ENCODE data around the gene GPRC5B.

GPRC5B gene

DNA sequence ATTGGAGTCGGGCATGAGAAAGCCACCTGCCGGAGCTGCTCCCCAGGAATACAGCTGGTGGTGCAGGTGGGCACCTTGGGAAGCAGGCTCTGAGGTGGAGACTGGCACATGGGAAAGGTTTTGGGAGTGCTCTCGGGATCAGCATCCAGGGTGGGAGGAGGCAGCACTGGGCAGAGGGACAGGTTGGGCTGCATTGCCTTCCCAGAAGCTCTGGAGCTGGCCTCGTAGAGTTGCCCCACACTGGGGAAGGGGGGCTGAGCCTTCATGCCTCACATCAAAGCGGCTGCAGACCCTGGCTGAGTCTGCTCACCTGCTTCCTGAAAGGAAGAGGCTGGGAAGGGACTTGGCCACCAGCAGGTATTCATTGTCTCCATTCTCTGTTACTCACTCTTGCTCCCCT is 13.5 kb upstream of the GPRC5B start:
- no peak for DNase-seq

- DNase-seq, result no peak
These were observed 12.3 kb upstream of the GPRC5B start for GRCh38 chr16:19896951-19897350.

DNA sequence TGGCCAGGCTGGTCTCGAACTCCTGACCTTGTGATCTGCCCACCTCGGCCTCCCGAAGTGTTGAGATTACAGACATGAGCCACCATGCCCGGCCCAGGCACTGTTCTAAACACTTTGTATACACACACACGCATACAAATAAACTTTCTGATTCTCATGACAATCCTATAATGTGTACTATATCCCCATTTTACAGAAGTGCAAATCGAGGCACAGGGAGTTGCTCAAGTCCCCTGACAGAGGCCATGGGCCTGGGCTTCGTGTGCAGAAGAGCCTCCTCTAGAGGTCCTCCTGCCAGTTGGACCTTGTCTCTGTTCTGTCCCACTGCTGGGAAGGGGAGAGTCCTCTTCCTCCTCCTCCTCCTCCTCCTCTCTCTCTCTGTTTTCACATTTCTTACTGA is 9.9 kb upstream of the GPRC5B start:
- DNase-seq, result no peak

DNA sequence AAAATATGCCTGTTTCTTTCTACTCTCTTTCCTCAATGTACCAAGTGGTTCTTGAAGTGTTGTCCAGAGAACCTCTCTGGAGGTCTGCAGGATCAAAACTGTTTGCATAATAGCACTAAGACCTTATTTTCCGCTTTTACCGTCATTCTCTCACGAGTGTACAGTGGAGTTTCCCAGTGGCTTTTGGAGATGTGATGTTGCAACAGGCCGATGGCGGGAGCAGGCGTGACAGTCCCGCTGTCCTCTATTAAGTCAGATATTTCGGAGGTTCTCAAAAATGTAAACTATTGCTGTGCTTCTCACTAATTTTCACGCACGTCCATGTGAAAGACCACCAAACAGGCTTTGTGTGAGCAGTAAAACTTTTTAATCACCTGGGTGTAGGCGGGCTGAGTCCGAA is 8.3 kb upstream of the GPRC5B start:
- DNase-seq, result no peak

GRCh38 chr16:19890901-19891300 is 6.3 kb upstream of the GPRC5B start:
- no peak for DNase-seq

DNA sequence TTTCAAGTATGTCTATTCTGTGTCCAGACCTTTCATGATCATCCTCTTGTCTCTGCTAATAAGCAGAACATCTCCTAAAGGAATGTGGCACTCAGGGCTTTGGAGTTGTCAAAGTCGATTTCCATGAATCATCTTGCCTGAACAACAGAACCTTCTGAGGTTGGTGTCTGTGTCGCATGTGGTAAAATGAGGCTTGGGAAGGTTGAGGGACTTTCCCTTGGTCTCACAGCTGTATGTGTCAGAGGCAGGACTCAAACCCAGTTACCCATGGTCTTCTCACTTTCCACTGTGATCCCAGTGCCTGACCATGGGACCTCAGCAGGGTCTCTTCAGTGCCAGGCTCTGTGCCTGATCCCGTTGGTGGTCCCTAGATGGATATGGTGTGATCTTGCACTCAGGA is 4.2 kb upstream of the GPRC5B start:
- no peak for DNase-seq

DNA sequence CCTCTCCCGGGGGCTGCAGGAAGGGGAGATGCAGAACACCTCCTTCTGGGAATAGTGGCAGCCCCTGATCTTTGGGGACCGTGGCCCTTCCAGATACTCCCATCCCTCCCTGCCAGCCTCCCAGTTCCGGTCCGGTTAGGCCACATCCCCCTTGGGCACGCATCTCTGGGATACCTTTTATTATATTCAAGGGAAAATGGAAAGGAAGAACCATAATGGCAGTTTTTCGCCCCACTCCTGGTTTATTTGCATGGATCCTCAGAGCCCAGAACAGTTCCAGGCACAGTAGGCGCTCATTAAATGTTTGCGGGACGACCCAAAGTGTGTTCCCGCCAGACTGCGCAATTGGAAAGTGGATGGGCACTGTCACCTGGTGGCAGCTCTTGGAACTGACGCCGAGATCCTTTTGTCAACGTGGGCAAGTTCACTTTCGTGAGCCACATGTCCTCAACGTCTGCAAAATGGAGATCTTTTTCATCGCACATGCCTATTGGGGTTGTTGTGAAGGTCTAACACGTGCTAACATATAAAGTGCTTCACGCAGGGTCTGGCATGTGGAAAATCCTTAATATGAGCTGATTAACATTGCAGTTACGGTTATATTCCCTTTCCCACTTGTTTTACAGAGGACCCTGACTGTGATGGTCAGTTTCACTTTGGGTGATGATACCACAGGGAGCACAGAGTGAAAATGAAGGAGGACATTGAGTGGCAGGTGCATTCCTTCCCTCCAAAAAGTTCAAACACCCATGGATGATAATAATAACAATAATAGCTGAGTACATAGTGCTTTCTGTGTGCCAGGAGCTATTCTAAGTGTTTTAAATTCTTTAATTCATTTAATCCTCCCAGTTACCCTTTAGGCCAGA is 1.7 kb upstream of the GPRC5B start:
- peak; percentile 80 to 83 for DNase-seq

GRCh38 chr16:19885451-19886072 is 914 bp upstream of the GPRC5B start:
- DNase-seq, result no peak

DNA sequence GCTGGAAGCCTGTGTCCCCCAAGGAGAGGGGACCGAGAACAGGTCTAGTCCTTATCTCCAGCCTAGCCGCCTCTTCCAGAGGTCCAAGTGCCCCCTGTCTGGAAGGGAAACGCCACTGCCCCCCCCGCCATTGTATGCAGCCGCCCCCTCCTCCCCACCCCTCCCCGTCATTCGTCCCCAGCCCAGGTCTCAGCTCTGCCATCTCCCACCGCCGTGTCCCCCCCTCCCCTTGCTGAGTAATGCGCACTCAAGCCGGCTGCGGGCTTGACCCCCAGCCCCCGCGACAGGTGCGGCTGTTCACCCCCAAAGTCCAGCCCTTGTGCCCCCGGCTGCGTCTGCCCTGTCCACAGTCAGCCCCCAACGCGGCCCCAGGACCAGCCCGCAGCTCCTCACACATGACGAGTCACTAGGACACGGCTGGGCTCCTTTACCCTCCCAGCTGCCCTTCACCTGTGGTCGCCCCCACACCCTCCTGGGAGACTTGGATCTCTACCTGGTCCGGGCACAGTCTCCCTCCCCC is 622 bp downstream of the GPRC5B start:
- peak in 1 of 2 experiments; percentile 22 for DNase-seq

GRCh38 chr16:19883296-19883965 is 1.2 kb downstream of the GPRC5B start:
- peak in 1 of 2 experiments; percentile 56 for DNase-seq

- DNase-seq, result no peak
These were observed 2.0 kb downstream of the GPRC5B start for GRCh38 chr16:19882646-19883045.

- no peak for DNase-seq
These were observed 2.5 kb downstream of the GPRC5B start for GRCh38 chr16:19882186-19882585.

DNA sequence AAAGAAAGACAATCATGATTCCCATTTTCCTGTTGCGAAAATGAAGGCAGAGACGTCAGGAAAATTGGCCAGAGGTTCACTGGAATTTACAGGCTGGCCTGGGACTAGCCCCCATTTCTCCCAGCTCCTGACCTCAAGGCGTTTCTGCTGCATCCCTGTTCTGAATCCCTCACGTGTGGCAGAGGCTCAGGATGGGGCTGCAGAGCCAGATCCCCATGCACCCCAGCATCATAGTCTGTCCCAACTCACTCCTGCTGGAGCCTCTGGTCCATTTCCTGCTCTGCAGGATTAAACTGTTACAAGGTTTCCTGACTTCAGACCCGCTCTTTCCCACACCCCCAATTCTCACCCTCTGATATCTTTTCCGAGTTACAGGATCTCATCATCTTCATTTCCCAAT is 2.9 kb downstream of the GPRC5B start:
- DNase-seq, result no peak

DNA sequence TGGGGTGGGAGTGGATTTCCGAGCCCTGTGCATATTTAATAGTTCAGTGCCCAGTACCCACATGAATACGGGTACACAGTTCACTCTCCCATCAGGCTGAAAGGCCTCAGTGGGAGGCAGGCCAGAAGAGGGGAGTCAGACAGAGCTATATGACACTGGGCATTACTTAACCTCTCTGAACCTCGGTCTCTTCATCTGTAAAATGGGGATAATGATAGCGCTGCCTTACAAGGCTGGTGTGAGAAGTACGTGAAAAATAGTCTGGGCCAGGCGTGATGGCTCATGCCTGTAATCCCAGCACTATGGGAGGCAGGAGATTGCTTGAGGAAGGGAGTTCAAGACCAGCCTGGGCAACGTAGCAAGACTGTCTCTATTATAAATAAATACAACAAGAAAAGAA is 3.6 kb downstream of the GPRC5B start:
- no peak for DNase-seq

DNA sequence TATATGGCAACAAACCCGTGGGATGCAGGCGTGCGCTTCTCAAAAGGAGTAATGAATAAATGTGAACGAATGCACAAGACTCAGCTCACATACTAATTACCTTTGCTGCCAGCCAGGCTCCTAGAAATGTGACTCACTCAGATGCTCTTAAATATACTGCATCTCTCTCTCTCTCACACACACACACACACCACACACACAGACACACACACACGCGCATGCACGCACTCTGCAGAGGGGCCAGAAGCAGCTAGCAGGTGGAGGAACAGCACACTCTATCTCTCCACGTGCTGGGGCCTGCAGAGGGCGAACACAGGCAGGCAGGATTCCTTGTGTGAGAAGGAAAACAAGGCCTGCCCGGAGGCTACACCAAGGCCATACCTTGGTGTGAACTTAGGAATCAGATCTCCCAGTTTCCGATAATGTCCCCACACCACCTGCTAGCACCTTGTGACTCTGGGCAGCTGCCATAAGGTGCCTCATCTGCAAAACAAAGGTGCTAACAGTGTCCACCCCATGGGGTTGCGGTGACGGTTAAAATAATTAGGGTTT is 5.3 kb downstream of the GPRC5B start:
- peak; percentile 24 to 70 for DNase-seq

DNA sequence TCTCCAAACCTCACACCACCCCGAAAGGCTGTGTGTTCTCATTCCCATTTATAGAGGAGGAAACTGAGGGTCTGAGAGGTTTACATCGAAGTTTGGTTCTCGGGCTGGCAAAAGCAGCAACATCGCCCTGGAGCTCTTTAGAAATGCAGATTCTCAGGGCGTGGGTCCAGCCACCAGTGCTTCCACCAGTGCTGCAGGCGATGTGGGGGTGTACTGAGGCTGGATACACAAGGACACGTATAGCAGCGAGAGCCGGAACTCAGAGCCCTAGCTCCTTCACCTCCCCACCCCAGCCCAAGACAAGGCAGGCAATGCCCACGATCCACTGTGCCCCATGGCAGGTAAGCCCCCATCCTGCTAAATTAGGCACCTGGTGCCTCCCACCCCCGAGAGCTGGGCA is 5.9 kb downstream of the GPRC5B start:
- DNase-seq, result no peak

DNA sequence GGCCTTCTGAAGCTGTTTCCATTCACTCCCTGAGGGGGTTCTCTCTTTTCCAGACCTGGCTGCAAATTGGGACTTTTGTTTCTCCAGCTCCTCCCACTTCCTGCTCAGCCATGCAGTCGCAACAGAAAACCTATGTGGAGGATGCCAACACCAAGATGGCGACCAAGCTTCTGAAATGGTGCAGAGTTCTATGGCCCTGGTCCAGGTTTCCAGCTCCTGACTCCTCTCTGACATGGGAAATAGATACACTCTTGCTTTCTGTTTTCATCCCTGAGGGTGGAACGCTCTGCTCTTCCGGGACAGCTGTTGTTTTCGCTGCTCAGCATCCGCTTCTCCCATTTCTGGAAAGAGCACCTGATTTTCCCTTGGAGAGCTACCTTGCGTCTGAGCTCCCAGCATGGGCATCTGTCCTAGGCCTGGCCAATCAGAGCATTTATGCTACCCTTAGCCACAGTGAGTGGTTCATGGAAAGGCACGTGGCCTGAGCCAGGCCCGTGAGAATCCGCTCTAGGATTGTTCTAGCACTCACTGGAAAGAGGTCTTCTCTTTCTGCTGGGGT is 8.1 kb downstream of the GPRC5B start:
- DNase-seq, result no peak

DNA sequence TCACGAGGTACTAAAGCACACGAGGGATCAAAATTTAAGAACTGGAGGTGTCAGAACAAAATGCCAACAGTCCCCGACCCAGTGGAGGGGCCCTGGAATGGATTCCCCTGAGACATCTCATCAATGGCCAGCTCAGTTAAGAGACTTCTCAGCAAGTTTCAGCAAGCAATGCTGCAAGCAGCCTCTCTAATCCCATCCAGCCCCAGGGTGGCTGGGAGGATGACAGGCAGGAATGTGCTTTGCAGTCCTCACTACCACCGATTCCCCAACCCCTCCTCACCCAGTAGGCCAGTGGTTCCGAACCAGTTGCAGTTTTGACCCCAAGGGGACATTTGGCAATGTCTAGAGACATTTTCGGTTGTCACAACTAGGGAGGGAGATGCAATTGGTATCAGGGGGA is 8.7 kb downstream of the GPRC5B start:
- no peak for DNase-seq

DNA sequence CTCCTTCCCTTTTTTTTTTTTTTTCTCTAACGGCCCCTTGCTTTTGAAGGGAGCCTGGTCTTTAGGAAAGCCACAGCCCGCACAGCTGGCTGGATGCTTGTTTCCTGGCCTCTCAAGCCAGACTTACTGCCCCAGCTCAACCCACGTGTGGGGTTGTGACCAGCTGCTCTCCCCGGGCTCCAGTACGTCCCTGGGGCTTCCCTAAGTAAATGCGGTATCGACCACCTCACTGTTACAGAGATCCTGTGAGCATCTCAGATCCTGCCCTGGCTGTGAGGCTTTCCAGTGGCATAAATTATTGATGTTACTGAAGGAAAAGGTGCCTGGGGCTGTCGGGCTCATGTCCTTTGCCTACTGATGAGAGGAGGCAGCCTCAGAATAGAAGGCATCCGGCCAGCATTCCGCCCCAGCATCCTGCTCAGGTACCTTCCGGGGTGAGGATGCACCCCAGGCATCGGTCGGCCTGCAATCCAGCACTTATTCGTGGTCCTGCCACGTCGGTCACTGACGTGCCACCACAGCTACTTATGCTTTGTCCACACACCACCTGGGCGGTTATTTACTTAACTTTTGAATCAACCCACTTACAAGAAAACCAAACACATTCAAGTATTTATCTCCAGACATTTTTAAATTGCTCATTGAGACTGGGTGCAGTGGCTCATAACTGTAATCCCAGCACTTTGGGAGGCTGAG is 9.6 kb downstream of the GPRC5B start:
- DNase-seq, result peak; percentile 17 to 77

DNA sequence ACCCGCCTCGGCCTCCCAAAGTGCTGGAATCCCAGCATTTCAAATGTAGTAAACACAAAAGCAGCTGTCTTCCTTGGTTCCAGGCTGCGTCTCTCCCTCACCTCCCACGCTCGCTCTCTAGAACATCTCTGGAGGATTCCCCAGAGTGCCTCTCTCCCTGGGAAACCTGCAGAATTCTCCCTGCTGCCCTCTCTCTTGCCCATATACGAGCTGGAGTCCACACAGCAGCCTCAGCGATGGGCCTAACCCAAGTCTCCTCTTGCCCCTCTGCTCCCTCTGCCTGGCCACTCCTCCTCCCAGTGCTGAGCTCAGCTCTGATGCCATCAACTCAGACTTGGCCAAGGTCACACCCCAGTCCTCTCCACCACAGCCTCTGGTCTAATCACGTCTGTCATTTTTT is 10.6 kb downstream of the GPRC5B start:
- DNase-seq, result no peak

- DNase-seq, result no peak
These were observed 11.7 kb downstream of the GPRC5B start for GRCh38 chr16:19872935-19873334.

GRCh38 chr16:19872179-19872863 is 12.3 kb downstream of the GPRC5B start:
- DNase-seq, result no peak

Measured in NCI-H524 (cell line).